HCT116 (cell line): ENCODE measurements around the gene TTC8. TPM values are rescaled to one million over a fixed set of nuclear protein-coding genes. Genes with fewer than 3 reads are reported as not detected.

Experiments
- ATAC-seq: fragments of 200-7000 bp; cut with Tn5 transposase; 2 replicates; pipeline ENCODE4 v1.9.1; 2020; ENCODE audit warnings: mild to moderate bottlenecking, moderate library complexity
- Bru-seq: library from RNA; stranded (reverse); fragments of 400-500 nt; gene quantifications from one replicate; lab custom pipeline; 2021; lab: Mats Ljungman, UMichigan
- BruChase-seq, 2 experiments: library from RNA; stranded (reverse); fragments of 400-500 nt; gene quantifications; one replicate each; lab custom pipeline; 2021; lab: Mats Ljungman, UMichigan
- BruUV-seq: library from RNA; stranded (reverse); fragments of 400-500 nt; replicated peaks from 2 replicates; lab custom pipeline; 2021; lab: Mats Ljungman, UMichigan
- CTCF ChIA-PET: fragments of 300-600 bp; sonication (Branson Sonifier 250); formaldehyde crosslinking; loops from one replicate; lab custom pipeline; 2021; ENCODE audit warnings: antibody characterized with exemption; lab: Charles Lee
- POLR2A ChIA-PET: fragments of 300-600, 350-600 bp; sonication (Branson Sonifier 250); formaldehyde crosslinking; loops from one replicate; lab custom pipeline; 2021; ENCODE audit warnings: antibody characterized with exemption; lab: Charles Lee
- RAD21 ChIA-PET, 2 experiments: fragments of 300-600 bp; sonication (Branson Sonifier 250); formaldehyde crosslinking; loops; one replicate each; lab custom pipeline; 2023; ENCODE audit warnings: low total read pairs in 2 of 2; ENCODE audit not compliant: uncharacterized antibody in 2 of 2, unreplicated experiment in 2 of 2, low non-redundant PET in 1 of 2; lab: Charles Lee
- DNase-seq: peaks from one replicate; pipeline ENCODE4 v3.0.0-alpha.2; 2010; ENCODE audit warnings: low read depth, low spot score
- H2AFZ ChIP-seq: fragments of 200-600 bp; shearing (Covaris generic), sonication (generic); 2 replicates; pipeline ENCODE4 v1.6.1; 2017; ENCODE audit warnings: low read depth, mixed run types, mixed read lengths, antibody characterized with exemption, low read length; ENCODE audit not compliant: poor library complexity, severe bottlenecking
- H3K27ac ChIP-seq: 2 replicates; pipeline ENCODE4 v1.5.1; 2012; ENCODE audit warnings: low read depth, low read length
- H3K27me3 ChIP-seq: fragments of 200-600 bp; sonication (generic); 2 replicates; pipeline ENCODE4 v1.6.1; 2016; ENCODE audit warnings: mixed run types, low read length, mixed read lengths; ENCODE audit not compliant: insufficient read depth
- H3K36me3 ChIP-seq, 2 experiments: fragments of 200-500 bp in 1 of 2; fragments of 200-600 bp in 1 of 2; sonication (Bioruptor generic) in 1 of 2; sonication (generic) in 1 of 2; 2 replicates each; pipeline versions ENCODE4 v1.5.1 to v1.6.1; 2014 to 2016; ENCODE audit warnings: low read length in 2 of 2, inconsistent platforms in 1 of 2, mixed read lengths in 1 of 2, mixed run types in 1 of 2; ENCODE audit not compliant: insufficient read depth in 2 of 2, control insufficient read depth in 1 of 2
- H3K4me1 ChIP-seq, 2 experiments: fragments of 200-600 bp in 1 of 2; sonication (generic) in 1 of 2; 2 replicates each; pipeline versions ENCODE4 v1.5.1 to v1.6.1; 2012 to 2017; ENCODE audit warnings: low read length in 2 of 2, inconsistent platforms in 1 of 2, mild to moderate bottlenecking in 1 of 2, mixed read lengths in 1 of 2, mixed run types in 1 of 2, moderate library complexity in 1 of 2; ENCODE audit not compliant: insufficient read depth in 2 of 2, control insufficient read depth in 1 of 2
- H3K4me2 ChIP-seq: fragments of 200-600 bp; sonication (generic); 2 replicates; pipeline ENCODE4 v1.6.1; 2017; ENCODE audit warnings: mixed run types, low read length, mixed read lengths
- H3K4me3 ChIP-seq, 2 experiments: fragments of 200-600 bp in 1 of 2; sonication (generic) in 1 of 2; replicated peaks in 1 of 2; 2 replicates each; pipeline ENCODE4 v1.5.1; 2011 to 2016; ENCODE audit warnings: low read length in 2 of 2, control low read depth in 1 of 2, low read depth in 1 of 2, mild to moderate bottlenecking in 1 of 2, mixed read lengths in 1 of 2, mixed run types in 1 of 2
- H3K79me2 ChIP-seq: fragments of 200-600 bp; sonication (generic); 2 replicates; pipeline ENCODE4 v1.6.1; 2017; ENCODE audit warnings: mild to moderate bottlenecking, mixed run types, low read length, moderate library complexity, mixed read lengths; ENCODE audit not compliant: insufficient read depth
- H3K9ac ChIP-seq: fragments of 200-600 bp; sonication (generic); 2 replicates; pipeline ENCODE4 v1.6.1; 2016; ENCODE audit warnings: low read length, mixed read lengths
- H3K9me2 ChIP-seq: fragments of 200-600 bp; sonication (generic), shearing (Covaris generic); 2 replicates; pipeline ENCODE4 v1.6.1; 2017; ENCODE audit warnings: mixed run types, mild to moderate bottlenecking, moderate library complexity; ENCODE audit not compliant: insufficient read depth
- H3K9me3 ChIP-seq, 2 experiments: fragments of 200-500 bp in 1 of 2; fragments of 200-600 bp in 1 of 2; sonication (Bioruptor generic) in 1 of 2; sonication (generic) in 1 of 2; 2 replicates each; pipeline ENCODE4 v1.6.1; 2014 to 2017; ENCODE audit warnings: low read length in 2 of 2, mixed read lengths in 2 of 2, inconsistent platforms in 1 of 2, low read depth in 1 of 2, mild to moderate bottlenecking in 1 of 2, mixed run types in 1 of 2, moderate library complexity in 1 of 2; ENCODE audit not compliant: control insufficient read depth in 1 of 2, insufficient read depth in 1 of 2
- H4K20me1 ChIP-seq: fragments of 200-600 bp; sonication (generic), shearing (Covaris generic); 2 replicates; pipeline ENCODE4 v1.6.1; 2017; ENCODE audit warnings: mixed run types, mild to moderate bottlenecking, moderate library complexity; ENCODE audit not compliant: insufficient read depth
- CBX3 ChIP-seq: IDR thresholded peaks from 2 replicates; pipeline ENCODE4 v1.6.1; 2012; ENCODE audit warnings: low read depth
- EGR1 ChIP-seq: IDR thresholded peaks from 2 replicates; pipeline ENCODE4 v1.6.1; 2012; ENCODE audit warnings: low read depth
- MAX ChIP-seq: IDR thresholded peaks from 2 replicates; pipeline ENCODE4 v1.6.1; 2012
- POLR2A ChIP-seq: IDR thresholded peaks from 2 replicates; pipeline ENCODE4 v1.7.0; 2011; ENCODE audit warnings: borderline replicate concordance; ENCODE audit not compliant: insufficient read depth, insufficient read length; ENCODE audit errors: extremely low read depth
- POLR2AphosphoS5 ChIP-seq: IDR thresholded peaks from 2 replicates; pipeline ENCODE4 v1.6.1; 2011; ENCODE audit warnings: mild to moderate bottlenecking, low read depth, low read length, moderate library complexity
- SIN3A ChIP-seq: IDR thresholded peaks from 2 replicates; pipeline ENCODE4 v1.6.1; 2012; ENCODE audit warnings: low read depth
- SP1 ChIP-seq: IDR thresholded peaks from 2 replicates; pipeline ENCODE4 v1.6.1; 2012; ENCODE audit warnings: low read depth
- SRF ChIP-seq: IDR thresholded peaks from 2 replicates; pipeline ENCODE4 v1.6.1; 2012; ENCODE audit warnings: low read depth
- YY1 ChIP-seq: IDR thresholded peaks from 2 replicates; pipeline ENCODE4 v1.6.1; 2011; ENCODE audit warnings: low read length, low read depth, moderate library complexity, mild to moderate bottlenecking; ENCODE audit not compliant: insufficient replicate concordance; ENCODE audit errors: extremely low read depth
- ZFX ChIP-seq: fragments of 450-650 bp; IDR thresholded peaks from 2 replicates; pipeline ENCODE4 v1.6.1; 2017
- intact Hi-C: fragments of 100-400 bp; cut with micrococcal nuclease; formaldehyde crosslinking; loops from 2 replicates; pipeline ENCODE4 v1.10.0; 2022
- long read RNA-seq: library from polyadenylated mRNA; unstranded; transcript quantifications from one replicate; pipeline ENCODE4 v2.0.0, GENCODE V29; 2021; ENCODE audit not compliant: unreplicated experiment
- polyA plus RNA-seq: library from polyadenylated mRNA; unstranded; fragments of >200 nt; gene quantifications from 2 replicates; pipeline ENCODE4 v1.2.1, GENCODE V29; 2012; ENCODE audit warnings: missing spikeins
- total RNA-seq: library from RNA; stranded (reverse); gene quantifications from one replicate; pipeline ENCODE4 v1.2.1, GENCODE V29; 2021; ENCODE audit not compliant: unreplicated experiment

Gene TTC8
- total RNA-seq (21.4 TPM), Bru-seq, nascent RNA (percentile 70 among the genes with signal in this experiment), BruChase-seq, experiment 1, labeled RNA remaining after a 6-hour chase (percentile 70 among the genes with signal in this experiment), BruChase-seq, experiment 2, labeled RNA remaining after a 2-hour chase (percentile 80 among the genes with signal in this experiment)
- polyA plus RNA-seq, result 10.0 and 14.7 TPM in 2 replicates
- long read RNA-seq, full-length matches to known transcripts, result 28 of 34 reads
- long read RNA-seq, partial matches to known transcripts, result 0 of 34 reads
- long read RNA-seq, other reads (novel, unspliced or antisense), result 6 of 34 reads

GRCh38 chr14:88824314-88825077 is at the start of gene TTC8:
TSS of gene TTC8 (plus strand) at chr14:88824651. CDS start at chr14:88824708, 57 bp downstream.
- Histone ChIP-seq H3K9ac (peak within 1 kb of the TSS; percentile 82), H3K4me2 (peak within 1 kb of the TSS; percentile 82), H3K27me3 (no peaks in the 10 kb centered on the region), H3K9me3 (no peaks in the 10 kb centered on the region), H3K4me1 (peaks cover 0 to 11% of the 10 kb centered on the region in 2 experiments; a peak in 1 of 4 replicates), H4K20me1 (no peaks in the 10 kb centered on the region), H3K4me3 (peak within 1 kb of the TSS; percentile 81 to 86), H3K9me2 (no peaks in the 10 kb centered on the region), H3K79me2 (no peaks in the 10 kb centered on the region; the same call in 1 of the 2 replicates), H2AFZ (peak within 1 kb of the TSS; percentile 94), H3K27ac (peak within 1 kb of the TSS; percentile 73), H3K36me3 (no peaks in the 10 kb centered on the region)
- RAD21 ChIA-PET, result interaction anchor here in 1 of 2 experiments (0.9 kb wide), 1 partner anchor 32 kb away, joined by 3 read pairs; the partner anchor contains the start of gene EML5
- DNase-seq (peak; percentile 74), ATAC-seq (peak; percentile 96)
- no TSS peak for BruUV-seq
- CTCF ChIA-PET, result interaction anchor here (0.8 to 1.1 kb wide), 2 partner anchors 44 to 157 kb away, joined by 3 read pairs; no protein-coding TSS in a partner anchor
- POLR2A ChIA-PET, result interaction anchor here (0.7 to 1.4 kb wide), 3 partner anchors 9 to 32 kb away, joined by 3 to 4 read pairs (median 3); partner anchors contain the start of gene EML5
- intact Hi-C loops, result no loop called here
- TF ChIP-seq MAX (peak; percentile 68; the same call in 1 of the 2 replicates), YY1 (peak; percentile 78), SIN3A (peak; percentile 87), CBX3 (no peak), POLR2AphosphoS5 (peak; percentile 94), SRF (no peak), SP1 (peak; percentile 2; the same call in 1 of the 2 replicates), ZFX (peak; percentile 93), POLR2A (peak; percentile 93), EGR1 (peak; percentile 73)
